Measurements from ENCODE around the gene DPCD. TPM values are rescaled to one million over a fixed set of nuclear protein-coding genes. Genes with fewer than 3 reads are reported as not detected.

Gene DPCD
- total and polyA plus RNA-seq, 2 donors (not counting 1 experiment from before 2014, with no cell fraction given): 23.9 to 40.5 TPM

DNA sequence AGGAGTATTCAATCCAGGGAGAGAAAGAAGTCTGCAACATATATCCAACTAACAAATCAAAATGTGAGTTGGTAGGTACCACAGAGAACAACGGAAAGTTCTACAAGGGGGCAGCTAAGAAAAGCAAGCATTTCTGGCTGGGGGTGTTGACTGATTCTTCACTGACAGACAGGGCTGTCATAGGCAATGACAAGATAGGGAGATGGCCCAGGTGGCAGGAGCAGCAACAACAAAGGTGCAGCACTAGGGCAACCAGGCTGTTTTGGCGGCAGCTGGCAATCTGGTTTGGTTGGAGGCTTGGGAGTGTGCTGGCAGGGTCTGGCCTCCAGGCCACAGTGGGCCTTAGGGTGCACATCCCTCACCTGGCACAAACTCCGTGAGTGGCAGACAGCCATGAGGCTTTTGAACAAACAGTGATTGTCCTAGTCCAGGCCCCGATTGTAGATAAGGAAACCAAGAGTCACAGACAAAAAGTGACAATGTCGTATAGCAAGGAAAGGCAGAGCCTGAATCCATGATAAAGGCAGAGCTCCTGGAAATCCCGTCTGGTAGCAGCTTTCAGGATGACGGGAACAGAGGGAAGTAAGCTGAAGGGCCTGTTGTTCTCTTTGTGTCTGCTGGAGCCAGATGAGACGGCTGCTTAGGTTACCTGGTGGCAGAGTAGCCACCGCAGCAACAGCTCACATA is 28.4 kb downstream of the DPCD start:
- TF ChIP-seq EZH2 (IDR thresholded peaks at IDR 0.05; ENCODE audit: low read length, missing control alignments): no peak
- TF ChIP-seq, protein P1, sequence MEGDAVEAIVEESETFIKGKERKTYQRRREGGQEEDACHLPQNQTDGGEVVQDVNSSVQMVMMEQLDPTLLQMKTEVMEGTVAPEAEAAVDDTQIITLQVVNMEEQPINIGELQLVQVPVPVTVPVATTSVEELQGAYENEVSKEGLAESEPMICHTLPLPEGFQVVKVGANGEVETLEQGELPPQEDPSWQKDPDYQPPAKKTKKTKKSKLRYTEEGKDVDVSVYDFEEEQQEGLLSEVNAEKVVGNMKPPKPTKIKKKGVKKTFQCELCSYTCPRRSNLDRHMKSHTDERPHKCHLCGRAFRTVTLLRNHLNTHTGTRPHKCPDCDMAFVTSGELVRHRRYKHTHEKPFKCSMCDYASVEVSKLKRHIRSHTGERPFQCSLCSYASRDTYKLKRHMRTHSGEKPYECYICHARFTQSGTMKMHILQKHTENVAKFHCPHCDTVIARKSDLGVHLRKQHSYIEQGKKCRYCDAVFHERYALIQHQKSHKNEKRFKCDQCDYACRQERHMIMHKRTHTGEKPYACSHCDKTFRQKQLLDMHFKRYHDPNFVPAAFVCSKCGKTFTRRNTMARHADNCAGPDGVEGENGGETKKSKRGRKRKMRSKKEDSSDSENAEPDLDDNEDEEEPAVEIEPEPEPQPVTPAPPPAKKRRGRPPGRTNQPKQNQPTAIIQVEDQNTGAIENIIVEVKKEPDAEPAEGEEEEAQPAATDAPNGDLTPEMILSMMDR (conservative IDR thresholded peaks at IDR 0.05 in 1 of 2, IDR thresholded peaks at IDR 0.05 in 1 of 2; ENCODE audit: low read depth in 1 of 2, low read length in 2 of 2): no peak
- no peaks in the 10 kb centered on the region for H3K9me3 ChIP-seq (ENCODE audit: control insufficient read depth, insufficient read depth, low read depth, low read length)
- no peak overlapping the region for H3K9ac ChIP-seq (ENCODE audit: insufficient read depth, low read length)
- no peaks in the 10 kb centered on the region for H3K79me2 ChIP-seq (ENCODE audit: control insufficient read depth, insufficient read depth, low read length)
- no peak overlapping the region for H3K27ac ChIP-seq (ENCODE audit: insufficient read depth, low read length)
- no peaks in the 10 kb centered on the region for H4K20me1 ChIP-seq (ENCODE audit: control insufficient read depth, extremely low read depth, insufficient read depth, low read length)
- H3K36me3 ChIP-seq (ENCODE audit: control insufficient read depth, insufficient read depth, low read length): peaks cover 6% of the 10 kb centered on the region
- H3K27me3 ChIP-seq (ENCODE audit: control insufficient read depth, insufficient read depth, low read length): no peaks in the 10 kb centered on the region
- H3K4me2 ChIP-seq (ENCODE audit: extremely low read depth, insufficient read depth, low read length): no peak overlapping the region
- peaks cover 3% of the 10 kb centered on the region for H3K4me1 ChIP-seq (ENCODE audit: control insufficient read depth, extremely low read depth, insufficient read depth, low read length)
- no peak overlapping the region for H2AFZ ChIP-seq (ENCODE audit: low read length)
- no peak for DNase-seq (ENCODE audit: low read depth in 2 of 2)
- no peak overlapping the region for H3K4me3 ChIP-seq (replicated peaks in 1 of 4; ENCODE audit: control extremely low read depth in 1 of 4, insufficient read depth in 1 of 4, low read depth in 3 of 4, low read length in 4 of 4)

DNA sequence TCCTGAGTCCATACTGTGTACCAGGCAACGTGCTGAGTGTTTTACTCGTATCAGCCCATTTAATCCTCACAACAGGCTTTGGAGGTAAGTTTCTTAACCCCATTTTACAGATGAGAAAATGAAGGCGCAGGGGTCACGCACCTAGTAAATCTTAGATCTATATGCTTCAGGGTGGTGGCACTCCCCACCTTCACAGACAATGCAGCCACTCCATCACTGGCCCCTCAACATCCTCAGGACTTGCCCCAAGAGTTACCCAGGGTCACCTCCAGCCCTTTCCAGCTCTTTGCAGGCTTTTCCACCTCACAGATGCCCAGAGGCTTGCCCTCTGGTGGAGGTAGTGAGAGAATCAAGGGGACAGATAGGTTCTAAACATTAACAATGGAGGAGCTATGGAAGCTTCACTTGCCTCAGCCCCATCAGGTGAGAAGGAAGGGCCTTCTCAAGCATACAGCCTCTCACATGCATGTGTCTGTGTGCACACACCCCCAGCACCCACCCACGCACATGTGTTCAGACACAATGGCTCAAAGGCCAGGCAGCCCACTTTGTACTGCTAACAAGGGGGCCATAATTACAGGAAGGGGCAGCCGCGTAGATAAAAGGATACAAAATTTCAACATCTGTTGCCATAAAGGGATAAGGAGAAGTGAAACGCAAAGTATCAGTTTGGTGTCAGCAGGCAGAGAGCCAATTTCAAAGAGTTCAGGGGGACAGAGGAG is 29.1 kb downstream of the DPCD start:
- no peaks in the 10 kb centered on the region for H4K20me1 ChIP-seq (ENCODE audit: control insufficient read depth, extremely low read depth, insufficient read depth, low read length)
- H3K27me3 ChIP-seq (ENCODE audit: control insufficient read depth, insufficient read depth, low read length): no peaks in the 10 kb centered on the region

More for the DNA sequence above, 29.1 kb downstream of the DPCD start:
- TF ChIP-seq, protein P1 (conservative IDR thresholded peaks at IDR 0.05 in 1 of 2, IDR thresholded peaks at IDR 0.05 in 1 of 2; ENCODE audit: low read depth in 1 of 2, low read length in 2 of 2): no peak
- TF ChIP-seq EZH2 (IDR thresholded peaks at IDR 0.05; ENCODE audit: low read length, missing control alignments): no peak
- H2AFZ ChIP-seq (ENCODE audit: low read length): no peak overlapping the region
- DNase-seq (ENCODE audit: low read depth in 2 of 2): no peak
- H3K4me3 ChIP-seq (replicated peaks in 1 of 4; ENCODE audit: control extremely low read depth in 1 of 4, insufficient read depth in 1 of 4, low read depth in 3 of 4, low read length in 4 of 4): no peak overlapping the region
- peaks cover 3% of the 10 kb centered on the region for H3K36me3 ChIP-seq (ENCODE audit: control insufficient read depth, insufficient read depth, low read length)
- no peaks in the 10 kb centered on the region for H3K4me1 ChIP-seq (ENCODE audit: control insufficient read depth, extremely low read depth, insufficient read depth, low read length)
- no peak overlapping the region for H3K4me2 ChIP-seq (ENCODE audit: extremely low read depth, insufficient read depth, low read length)
- no peak overlapping the region for H3K27ac ChIP-seq (ENCODE audit: insufficient read depth, low read length)
- no peaks in the 10 kb centered on the region for H3K79me2 ChIP-seq (ENCODE audit: control insufficient read depth, insufficient read depth, low read length)
- no peak overlapping the region for H3K9ac ChIP-seq (ENCODE audit: insufficient read depth, low read length)
- H3K9me3 ChIP-seq (ENCODE audit: control insufficient read depth, insufficient read depth, low read depth, low read length): no peaks in the 10 kb centered on the region

Measured in fibroblast of lung (primary cell).